GM10248 (cell line): ENCODE measurements around the gene SF3B4.
"Not testable (repeated sequence)": the region's sequence is repeated elsewhere in the genome, so short reads cannot be mapped to it uniquely, and the experiment has no call there.

ENCODE experiments used
- CTCF ChIA-PET: fragments of 300-600 bp; sonication (Branson Sonifier 250); formaldehyde crosslinking; extraction: SDS; loops from one replicate; lab custom pipeline; 2021; ENCODE audit warnings: antibody characterized with exemption; lab: Yijun Ruan, JAX
- POLR2A ChIA-PET: fragments of 350-650 bp; sonication (Branson Sonifier 250); formaldehyde crosslinking; extraction: SDS; loops from one replicate; lab custom pipeline; 2020; ENCODE audit warnings: antibody characterized with exemption; lab: Yijun Ruan, JAX
- DNase-seq: peaks from one replicate; pipeline ENCODE4 v3.0.0; 2012; ENCODE audit errors: extremely low spot score
- CTCF ChIP-seq: IDR thresholded peaks from 2 replicates; pipeline ENCODE4 v1.5.1; 2012; ENCODE audit warnings: mild to moderate bottlenecking, low read depth; ENCODE audit errors: extremely low read depth, missing control alignments, control extremely low read depth

SF3B4 gene

GRCh38 chr1:149888247-149888998, 39.2 kb downstream of the SF3B4 start:
- peak; percentile 69 for TF ChIP-seq CTCF
- ChIA-PET CTCF (interaction anchor here (0.7 to 3.7 kb wide), 22 partner anchors 8 to 342 kb away, joined by 3 to 18 read pairs (median 4); partner anchors contain the start of genes BOLA1 and SF3B4), POLR2A (interaction anchor here (0.6 to 3.4 kb wide), 23 partner anchors 12 to 1576 kb away, joined by 3 to 29 read pairs (median 4); partner anchors contain the start of genes OTUD7B and VPS45)
- peak; percentile 77 for DNase-seq

DNA sequence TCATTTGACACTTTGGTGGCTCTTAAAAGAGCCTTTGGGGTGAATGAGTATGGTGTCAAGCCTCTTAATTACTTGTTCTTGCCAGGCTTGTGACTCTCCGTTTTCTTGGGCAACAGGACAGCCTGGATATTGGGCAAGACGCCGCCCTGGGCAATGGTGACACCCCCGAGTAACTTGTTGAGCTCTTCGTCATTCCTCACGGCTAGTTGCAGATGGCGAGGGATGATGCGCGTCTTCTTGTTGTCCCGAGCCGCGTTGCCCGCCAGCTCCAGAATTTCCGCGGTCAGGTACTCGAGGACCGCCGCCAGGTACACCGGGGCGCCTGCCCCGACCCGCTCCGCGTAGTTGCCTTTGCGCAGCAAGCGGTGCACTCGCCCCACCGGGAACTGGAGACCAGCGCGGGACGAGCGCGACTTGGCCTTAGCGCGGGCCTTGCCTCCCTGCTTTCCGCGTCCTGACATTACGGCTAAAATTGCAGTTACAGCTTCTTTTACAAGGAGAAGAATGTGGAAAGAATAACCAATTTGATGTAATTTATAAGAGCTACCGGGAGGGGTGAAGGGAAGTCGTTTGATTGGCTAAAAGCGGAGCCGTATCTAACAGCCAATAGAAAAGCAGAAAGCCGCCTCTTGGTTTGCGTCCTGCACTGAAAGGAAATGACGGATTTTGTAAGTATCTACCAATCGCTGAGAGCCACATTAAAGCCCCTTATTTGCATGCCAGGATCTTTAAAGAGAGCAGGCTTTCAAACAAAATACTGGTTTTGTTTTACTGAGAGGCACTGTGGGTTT, 40.0 kb downstream of the SF3B4 start:
- ChIA-PET POLR2A (interaction anchor here (0.6 to 3.4 kb wide), 28 partner anchors 10 to 809 kb away, joined by 3 to 29 read pairs (median 4); partner anchors contain the start of genes GOLPH3L, OTUD7B and VPS45), CTCF (interaction anchor here (0.7 to 3.7 kb wide), 17 partner anchors 9 to 300 kb away, joined by 3 to 18 read pairs (median 4); partner anchors contain the start of genes BOLA1 and SF3B4)
- DNase-seq, result peak; percentile 85
- no peak for TF ChIP-seq CTCF

GRCh38 chr1:149887196-149887455, 40.5 kb downstream of the SF3B4 start:
- CTCF ChIA-PET, result interaction anchor here (1.0 to 3.7 kb wide), 10 partner anchors 9 to 301 kb away, joined by 3 to 18 read pairs (median 6); no protein-coding TSS in a partner anchor
- POLR2A ChIA-PET, result interaction anchor here (0.9 to 3.4 kb wide), 26 partner anchors 9 to 810 kb away, joined by 3 to 29 read pairs (median 5); partner anchors contain the start of genes BOLA1, GOLPH3L and OTUD7B
- not testable (repeated sequence) for DNase-seq

DNA sequence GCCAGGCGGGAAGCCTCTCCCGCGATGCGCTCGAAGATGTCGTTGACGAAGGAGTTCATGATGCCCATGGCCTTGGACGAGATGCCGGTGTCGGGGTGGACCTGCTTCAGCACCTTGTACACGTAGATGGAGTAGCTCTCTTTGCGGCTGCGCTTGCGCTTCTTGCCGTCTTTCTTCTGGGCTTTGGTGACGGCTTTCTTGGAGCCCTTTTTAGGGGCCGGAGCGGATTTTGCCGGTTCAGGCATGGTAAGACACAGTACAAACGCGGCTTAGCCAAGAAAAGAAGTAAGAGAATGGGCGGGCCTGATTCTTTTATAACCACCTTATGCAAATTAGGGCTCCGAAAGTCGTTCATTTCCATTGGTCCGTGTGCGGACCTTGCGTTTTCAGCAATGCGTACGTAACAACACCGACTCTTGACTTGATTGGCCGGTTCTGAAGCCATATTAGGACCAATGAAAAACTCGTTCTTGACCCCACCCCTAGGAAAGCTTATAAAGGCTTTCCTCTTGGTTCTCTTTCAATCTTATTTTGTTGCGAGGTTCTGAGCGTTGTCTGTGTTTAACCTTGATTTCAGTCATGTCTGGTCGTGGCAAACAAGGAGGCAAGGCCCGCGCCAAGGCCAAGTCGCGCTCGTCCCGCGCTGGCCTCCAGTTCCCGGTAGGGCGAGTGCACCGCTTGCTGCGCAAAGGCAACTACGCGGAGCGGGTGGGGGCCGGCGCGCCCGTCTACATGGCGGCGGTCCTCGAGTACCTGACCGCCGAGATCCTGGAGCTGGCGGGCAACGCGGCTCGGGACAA, 41.0 kb downstream of the SF3B4 start:
- CTCF ChIA-PET, result interaction anchor here (1.0 to 3.7 kb wide), 10 partner anchors 9 to 301 kb away, joined by 3 to 18 read pairs (median 6); no protein-coding TSS in a partner anchor
- no peak for TF ChIP-seq CTCF
- DNase-seq, result peak; percentile 90
- POLR2A ChIA-PET, result interaction anchor here (0.8 to 3.4 kb wide), 27 partner anchors 9 to 1557 kb away, joined by 3 to 29 read pairs (median 5); partner anchors contain the start of genes BOLA1, GOLPH3L and OTUD7B

GRCh38 chr1:149886121-149886395, 41.5 kb downstream of the SF3B4 start:
- ChIA-PET CTCF (interaction anchor here (1.4 to 3.7 kb wide), 2 partner anchors 267 to 283 kb away, joined by 5 to 18 read pairs; no protein-coding TSS in a partner anchor), POLR2A (interaction anchor here (0.8 to 3.4 kb wide), 18 partner anchors 8 to 1558 kb away, joined by 3 to 29 read pairs (median 6); partner anchors contain the start of genes BOLA1 and OTUD7B)
- not testable (repeated sequence) for DNase-seq

- peak; percentile 56 for DNase-seq
- ChIA-PET POLR2A (interaction anchor here (0.6 to 3.4 kb wide), 12 partner anchors 8 to 1824 kb away, joined by 3 to 29 read pairs (median 6); partner anchors contain the start of genes BOLA1 and OTUD7B), CTCF (interaction anchor here (1.0 to 3.7 kb wide), 4 partner anchors 184 to 302 kb away, joined by 3 to 18 read pairs (median 10); no protein-coding TSS in a partner anchor)
- TF ChIP-seq CTCF, result no peak
Observed at GRCh38 chr1:149885339-149886120, 42.1 kb downstream of the SF3B4 start.
